Prostate gland (tissue), 2 donors: Measurements from ENCODE around the gene ZXDC.

Experiments
- POLR2A ChIP-seq: fragments of 450-650 bp; IDR thresholded peaks from one replicate; pipeline ENCODE4 v1.6.1; 2016; ENCODE audit warnings: antibody characterized with exemption, mild to moderate bottlenecking
- TF ChIP-seq, protein P1 (sequence below), 4 experiments: fragments of 200-600 bp in 2 of 4; fragments of 450-650 bp in 2 of 4; sonication (generic) in 2 of 4; IDR thresholded peaks; 1 replicate in 3 of 4; 2 replicates in 1 of 4; pipeline ENCODE4 v1.5.1; 2016 to 2019; ENCODE audit warnings: antibody characterized with exemption in 4 of 4, mild to moderate bottlenecking in 2 of 4, moderate library complexity in 2 of 4

GRCh38 chr3:126465928-126466544 is 9.7 kb downstream of the ZXDC start:
- TF ChIP-seq, protein P1, sequence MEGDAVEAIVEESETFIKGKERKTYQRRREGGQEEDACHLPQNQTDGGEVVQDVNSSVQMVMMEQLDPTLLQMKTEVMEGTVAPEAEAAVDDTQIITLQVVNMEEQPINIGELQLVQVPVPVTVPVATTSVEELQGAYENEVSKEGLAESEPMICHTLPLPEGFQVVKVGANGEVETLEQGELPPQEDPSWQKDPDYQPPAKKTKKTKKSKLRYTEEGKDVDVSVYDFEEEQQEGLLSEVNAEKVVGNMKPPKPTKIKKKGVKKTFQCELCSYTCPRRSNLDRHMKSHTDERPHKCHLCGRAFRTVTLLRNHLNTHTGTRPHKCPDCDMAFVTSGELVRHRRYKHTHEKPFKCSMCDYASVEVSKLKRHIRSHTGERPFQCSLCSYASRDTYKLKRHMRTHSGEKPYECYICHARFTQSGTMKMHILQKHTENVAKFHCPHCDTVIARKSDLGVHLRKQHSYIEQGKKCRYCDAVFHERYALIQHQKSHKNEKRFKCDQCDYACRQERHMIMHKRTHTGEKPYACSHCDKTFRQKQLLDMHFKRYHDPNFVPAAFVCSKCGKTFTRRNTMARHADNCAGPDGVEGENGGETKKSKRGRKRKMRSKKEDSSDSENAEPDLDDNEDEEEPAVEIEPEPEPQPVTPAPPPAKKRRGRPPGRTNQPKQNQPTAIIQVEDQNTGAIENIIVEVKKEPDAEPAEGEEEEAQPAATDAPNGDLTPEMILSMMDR (IDR thresholded peaks at IDR 0.05): no peak
- no peak for TF ChIP-seq POLR2A
